ENCODE results near the gene ASPN.

DNA sequence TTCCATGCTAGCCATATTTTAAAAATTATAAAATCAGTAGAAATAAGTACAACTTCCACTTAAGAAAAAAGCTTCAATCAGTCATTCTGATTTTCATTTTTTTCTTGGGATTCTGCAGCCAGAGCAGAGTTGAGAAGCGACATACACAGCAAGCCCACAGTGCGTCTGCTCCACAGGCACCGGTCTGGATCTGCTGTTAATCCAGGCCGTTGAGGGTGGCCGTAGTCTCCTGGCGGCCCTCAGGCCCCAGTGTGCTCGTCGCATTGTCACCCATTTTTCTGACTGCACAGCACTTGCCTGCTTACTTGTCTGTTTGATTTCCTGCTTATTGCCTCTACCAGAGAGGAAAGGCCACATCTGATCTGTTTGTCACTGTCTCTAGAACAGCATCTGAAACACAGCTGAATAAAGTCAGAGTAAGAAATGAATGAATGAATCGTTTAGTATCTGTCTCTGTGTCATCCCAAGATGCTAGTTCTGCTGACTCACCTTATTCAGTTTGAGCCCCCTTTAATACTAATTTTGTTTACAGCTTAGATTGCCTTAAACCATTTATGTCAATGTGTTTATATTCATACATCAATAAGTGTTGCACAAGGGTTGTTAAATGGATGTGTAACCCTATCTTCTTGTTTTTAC lies 11.6 kb upstream of the ASPN start:
- TF ChIP-seq, protein P1, sequence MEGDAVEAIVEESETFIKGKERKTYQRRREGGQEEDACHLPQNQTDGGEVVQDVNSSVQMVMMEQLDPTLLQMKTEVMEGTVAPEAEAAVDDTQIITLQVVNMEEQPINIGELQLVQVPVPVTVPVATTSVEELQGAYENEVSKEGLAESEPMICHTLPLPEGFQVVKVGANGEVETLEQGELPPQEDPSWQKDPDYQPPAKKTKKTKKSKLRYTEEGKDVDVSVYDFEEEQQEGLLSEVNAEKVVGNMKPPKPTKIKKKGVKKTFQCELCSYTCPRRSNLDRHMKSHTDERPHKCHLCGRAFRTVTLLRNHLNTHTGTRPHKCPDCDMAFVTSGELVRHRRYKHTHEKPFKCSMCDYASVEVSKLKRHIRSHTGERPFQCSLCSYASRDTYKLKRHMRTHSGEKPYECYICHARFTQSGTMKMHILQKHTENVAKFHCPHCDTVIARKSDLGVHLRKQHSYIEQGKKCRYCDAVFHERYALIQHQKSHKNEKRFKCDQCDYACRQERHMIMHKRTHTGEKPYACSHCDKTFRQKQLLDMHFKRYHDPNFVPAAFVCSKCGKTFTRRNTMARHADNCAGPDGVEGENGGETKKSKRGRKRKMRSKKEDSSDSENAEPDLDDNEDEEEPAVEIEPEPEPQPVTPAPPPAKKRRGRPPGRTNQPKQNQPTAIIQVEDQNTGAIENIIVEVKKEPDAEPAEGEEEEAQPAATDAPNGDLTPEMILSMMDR (IDR thresholded peaks at IDR 0.05; ENCODE audit: poor library complexity), result no peak
- TF ChIP-seq EZH2 (IDR thresholded peaks at IDR 0.05; ENCODE audit: borderline replicate concordance) (no peak), EZH2phosphoT487 (IDR thresholded peaks at IDR 0.05; ENCODE audit: low read depth, severe bottlenecking, unreplicated experiment) (no peak)

Measured in hepatocyte (in vitro differentiated cells).